ENCODE measurements around the gene SLC25A23. TPM values are rescaled to one million over a fixed set of nuclear protein-coding genes. Genes with fewer than 3 reads are reported as not detected.

The SLC25A23 gene
- polyA plus RNA-seq, 3 donors from 2014 or later: 0.61 to 14.7 (median 4.1) TPM

DNA sequence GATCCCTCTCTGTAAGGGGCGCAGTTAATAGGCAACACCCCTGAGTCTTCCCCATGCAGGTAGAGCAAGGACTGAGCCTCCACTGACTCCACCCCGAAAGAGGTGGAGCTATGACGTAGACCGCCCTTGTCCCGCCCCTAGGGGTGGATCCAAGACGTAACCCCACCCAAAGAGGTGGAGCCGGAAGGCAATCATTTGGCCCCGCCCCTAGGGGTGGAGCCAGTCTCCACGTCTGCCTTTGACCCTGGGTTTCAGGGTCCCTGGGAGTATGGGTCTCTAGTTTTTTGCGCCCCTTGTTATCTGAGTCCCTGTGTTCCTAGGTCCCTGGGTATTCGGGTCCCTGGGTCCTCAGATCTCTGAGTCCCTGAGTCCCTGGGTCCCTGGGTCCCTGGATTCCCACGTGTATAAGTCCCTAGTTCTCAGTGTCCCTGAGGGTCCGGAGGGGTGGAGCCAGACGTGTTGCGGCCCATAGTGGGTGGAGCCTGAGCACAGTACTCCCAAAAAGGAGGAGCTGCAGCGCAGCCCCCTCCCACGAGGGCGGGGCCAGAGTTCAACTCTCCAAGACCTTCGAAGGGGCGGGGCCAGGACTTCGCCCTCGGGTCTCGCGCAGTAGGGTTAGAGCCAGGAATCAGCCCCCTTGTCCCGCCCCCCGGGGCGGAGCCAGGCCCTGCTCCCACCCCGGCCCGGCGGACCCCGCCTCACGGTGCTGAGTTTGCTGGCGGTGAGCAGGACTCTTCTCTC lies 16.7 kb upstream of the SLC25A23 start:
- no peak overlapping the region for H3K4me3 Mint-ChIP-seq
- peak; percentile 66 to 71 (median 67) for DNase-seq
- H3K4me1 Mint-ChIP-seq: peaks cover 16% of the 10 kb centered on the region in 2 donors
- no peaks in the 10 kb centered on the region for H3K9me3 Mint-ChIP-seq
- peaks cover 0 to 15% (median 0%) of the 10 kb centered on the region in 3 donors for H3K36me3 Mint-ChIP-seq
- peaks cover 0 to 4% (median 2%) of the 10 kb centered on the region in 3 donors for H3K27me3 Mint-ChIP-seq (ENCODE audit: low read depth in 3 of 3)
- peak overlapping the region in 3 of 6 donors; percentile 28 to 49 (median 32) for H3K27ac Mint-ChIP-seq

DNA sequence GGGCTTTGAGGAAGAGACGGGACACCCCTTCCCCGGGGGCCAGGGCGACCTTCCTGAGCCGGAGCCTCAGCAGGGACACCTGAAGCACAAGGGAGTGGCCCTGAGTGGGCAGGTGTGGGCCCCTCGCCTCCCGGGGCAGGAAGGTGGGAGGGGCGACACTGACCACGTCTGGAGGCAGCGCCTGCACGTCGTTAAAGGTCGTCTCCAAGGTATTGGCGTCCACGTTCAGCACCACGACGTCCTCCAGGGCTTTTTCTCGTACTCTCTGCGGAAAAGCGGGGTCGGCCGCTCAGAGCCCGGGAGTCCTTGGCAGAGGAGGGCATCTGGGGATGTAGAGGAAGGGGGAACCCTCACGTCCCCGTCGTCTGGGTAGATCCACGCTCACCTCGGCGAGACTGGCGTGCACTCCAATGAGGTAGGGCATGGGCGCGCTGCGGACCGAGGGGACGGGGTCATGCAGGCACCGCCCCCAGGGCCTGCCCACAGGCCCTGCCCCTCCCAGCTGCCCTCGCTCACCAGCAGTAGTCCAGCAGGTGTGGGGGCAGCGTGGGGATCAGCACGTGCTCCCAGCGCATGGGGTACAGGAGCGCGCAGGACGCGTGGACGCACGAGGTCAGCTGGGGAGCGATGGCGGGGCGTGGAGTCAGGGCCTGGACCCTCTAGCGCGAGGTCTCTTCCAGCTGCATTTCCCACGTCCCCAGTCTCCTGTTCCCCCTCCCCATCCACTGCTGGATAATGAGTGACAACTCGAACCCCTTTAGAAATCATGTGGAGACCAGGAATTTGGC lies 15.9 kb upstream of the SLC25A23 start:
- Mint-ChIP-seq H3K4me1 (peaks cover 8 to 9% of the 10 kb centered on the region in 2 donors), H3K36me3 (peaks cover 0 to 15% (median 0%) of the 10 kb centered on the region in 3 donors), H3K9me3 (no peaks in the 10 kb centered on the region), H3K27ac (peak overlapping the region in 2 of 6 donors; percentile 28 to 32), H3K4me3 (no peak overlapping the region), H3K27me3 (ENCODE audit: low read depth in 3 of 3) (peaks cover 0 to 2% (median 0%) of the 10 kb centered on the region in 3 donors)
- no peak for DNase-seq

- Mint-ChIP-seq H3K27me3 (ENCODE audit: low read depth in 3 of 3) (peaks cover 0 to 1% (median 0%) of the 10 kb centered on the region in 3 donors), H3K27ac (peak overlapping the region in 1 of 6 donors; percentile 29), H3K4me3 (no peak overlapping the region), H3K36me3 (peaks cover 0 to 14% (median 4%) of the 10 kb centered on the region in 3 donors), H3K9me3 (no peaks in the 10 kb centered on the region), H3K4me1 (peaks cover 0 to 1% of the 10 kb centered on the region in 2 donors)
- no peak for DNase-seq
Observed at GRCh38 chr19:6473647-6474046, 14.1 kb upstream of the SLC25A23 start.

GRCh38 chr19:6472713-6473112 lies 13.1 kb upstream of the SLC25A23 start:
- Mint-ChIP-seq H3K27ac (no peak overlapping the region), H3K4me1 (peaks cover 0 to 1% of the 10 kb centered on the region in 2 donors), H3K9me3 (no peaks in the 10 kb centered on the region), H3K36me3 (peaks cover 0 to 18% (median 4%) of the 10 kb centered on the region in 3 donors), H3K27me3 (ENCODE audit: low read depth in 3 of 3) (peaks cover 0 to 4% (median 0%) of the 10 kb centered on the region in 3 donors), H3K4me3 (no peak overlapping the region)
- no peak for DNase-seq

GRCh38 chr19:6471076-6471475 lies 11.5 kb upstream of the SLC25A23 start:
- Mint-ChIP-seq H3K27ac (peak overlapping the region in 1 of 6 donors; percentile 34), H3K4me1 (peaks cover 0 to 1% of the 10 kb centered on the region in 2 donors), H3K36me3 (peaks cover 4 to 16% (median 4%) of the 10 kb centered on the region in 3 donors), H3K4me3 (no peak overlapping the region), H3K27me3 (ENCODE audit: low read depth in 3 of 3) (peaks cover 0 to 4% (median 0%) of the 10 kb centered on the region in 3 donors), H3K9me3 (no peaks in the 10 kb centered on the region)
- no peak for DNase-seq

DNA sequence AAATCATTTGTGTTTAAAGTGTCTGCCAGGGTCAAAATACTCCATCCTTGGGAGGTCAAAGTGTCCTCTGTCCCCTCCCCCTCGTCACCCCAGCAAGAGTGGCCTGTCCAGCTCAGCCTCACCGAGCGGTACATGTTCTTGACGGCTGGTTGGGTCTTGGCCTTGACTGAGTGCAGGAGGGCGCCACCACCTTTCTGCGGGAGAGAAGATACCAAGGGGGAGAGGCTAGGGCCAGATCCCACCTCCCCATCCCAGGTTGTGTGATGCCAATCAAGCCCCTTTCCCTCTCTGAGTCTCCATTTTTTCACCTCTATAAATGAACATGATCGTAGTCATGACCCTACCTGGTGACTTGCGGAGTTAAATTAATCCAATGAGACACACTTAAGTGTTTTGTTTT lies 10.6 kb upstream of the SLC25A23 start:
- Mint-ChIP-seq H3K9me3 (no peaks in the 10 kb centered on the region), H3K36me3 (peaks cover 4 to 13% (median 4%) of the 10 kb centered on the region in 3 donors), H3K27me3 (ENCODE audit: low read depth in 3 of 3) (peaks cover 0 to 4% (median 0%) of the 10 kb centered on the region in 3 donors), H3K4me1 (peaks cover 0 to 2% of the 10 kb centered on the region in 2 donors), H3K4me3 (no peak overlapping the region), H3K27ac (peak overlapping the region in 1 of 6 donors; percentile 57)
- DNase-seq: no peak

DNA sequence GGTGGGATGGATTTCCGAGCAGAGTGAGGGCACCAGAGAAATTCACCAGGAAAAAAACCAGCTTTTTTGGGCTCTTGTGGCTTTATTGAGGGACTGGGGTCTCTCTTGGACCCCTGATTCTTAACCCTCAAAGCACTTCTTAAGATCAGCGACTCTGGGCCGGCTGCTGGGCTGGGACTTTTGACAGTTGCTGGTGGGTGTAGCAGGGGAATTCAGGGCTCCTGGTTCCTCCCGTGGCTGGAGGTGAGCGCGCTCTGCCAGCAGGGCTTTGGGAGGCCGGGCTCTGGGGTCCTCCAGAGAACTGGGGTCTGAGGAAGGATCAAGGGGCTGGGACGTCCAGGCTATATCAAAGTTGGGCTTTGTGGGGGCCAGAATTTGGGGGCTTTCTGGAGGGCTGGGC lies 7.8 kb upstream of the SLC25A23 start:
- no peak for DNase-seq
- Mint-ChIP-seq H3K27me3 (ENCODE audit: low read depth in 3 of 3) (peaks cover 0 to 4% (median 1%) of the 10 kb centered on the region in 3 donors), H3K4me1 (peaks cover 0 to 6% of the 10 kb centered on the region in 2 donors), H3K9me3 (no peaks in the 10 kb centered on the region), H3K27ac (peak overlapping the region in 2 of 6 donors; percentile 35 to 39), H3K36me3 (peaks cover 4 to 7% (median 4%) of the 10 kb centered on the region in 3 donors), H3K4me3 (no peak overlapping the region)

DNA sequence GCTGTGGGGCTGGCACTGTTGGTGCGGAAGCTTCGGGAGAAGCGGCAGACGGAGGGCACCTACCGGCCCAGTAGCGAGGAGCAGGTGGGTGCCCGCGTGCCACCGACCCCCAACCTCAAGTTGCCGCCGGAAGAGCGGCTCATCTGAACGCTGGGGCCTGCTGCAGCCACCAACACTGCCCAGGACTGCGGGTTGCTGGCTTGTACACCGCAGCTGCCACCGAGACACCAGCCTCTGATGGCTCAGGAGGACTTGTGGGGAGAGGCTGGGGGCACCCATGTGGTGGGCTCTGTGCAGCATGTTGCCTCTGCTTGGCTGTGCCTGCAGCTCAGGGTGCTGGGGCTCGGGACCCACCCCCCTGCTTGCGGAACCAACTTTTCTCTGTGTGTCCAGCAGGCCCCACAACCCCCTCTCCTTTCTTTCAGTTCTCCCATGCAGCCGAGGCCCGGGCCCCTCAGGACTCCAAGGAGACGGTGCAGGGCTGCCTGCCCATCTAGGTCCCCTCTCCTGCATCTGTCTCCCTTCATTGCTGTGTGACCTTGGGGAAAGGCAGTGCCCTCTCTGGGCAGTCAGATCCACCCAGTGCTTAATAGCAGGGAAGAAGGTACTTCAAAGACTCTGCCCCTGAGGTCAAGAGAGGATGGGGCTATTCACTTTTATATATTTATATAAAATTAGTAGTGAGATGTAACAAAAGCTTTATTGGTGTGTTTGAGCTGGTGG lies 7.1 kb upstream of the SLC25A23 start:
- Mint-ChIP-seq H3K9me3 (no peaks in the 10 kb centered on the region), H3K27ac (peak overlapping the region in 2 of 6 donors; percentile 23 to 35), H3K36me3 (peaks cover 4 to 7% (median 4%) of the 10 kb centered on the region in 3 donors), H3K27me3 (ENCODE audit: low read depth in 3 of 3) (peaks cover 0 to 4% (median 3%) of the 10 kb centered on the region in 3 donors), H3K4me3 (no peak overlapping the region), H3K4me1 (peaks cover 0 to 6% of the 10 kb centered on the region in 2 donors)
- DNase-seq: no peak

DNA sequence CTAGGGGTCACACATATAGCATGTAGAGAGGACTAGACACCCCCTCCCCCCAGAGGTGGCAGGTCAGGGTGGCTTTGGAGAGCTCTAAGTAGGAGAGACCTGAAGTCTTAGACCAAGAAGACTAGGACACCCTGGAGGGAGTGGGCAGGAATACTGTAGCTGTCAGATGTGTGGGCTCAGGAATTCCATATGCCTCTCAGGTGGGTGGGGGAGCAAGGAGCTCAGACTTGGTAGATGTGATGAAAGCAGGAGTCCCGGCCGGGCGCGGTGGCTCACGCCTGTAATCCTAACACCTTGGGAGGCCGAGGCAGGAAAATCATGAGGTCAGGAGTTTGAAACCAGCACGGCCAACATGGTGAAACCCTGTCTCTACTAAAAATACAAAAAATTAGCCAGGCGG lies 6.1 kb upstream of the SLC25A23 start:
- DNase-seq: no peak
- H3K4me3 Mint-ChIP-seq: no peak overlapping the region
- no peak overlapping the region for H3K27ac Mint-ChIP-seq

GRCh38 chr19:6465006-6465405 lies 5.4 kb upstream of the SLC25A23 start:
- DNase-seq: no peak
- Mint-ChIP-seq H3K27ac (no peak overlapping the region), H3K4me1 (peaks cover 8 to 10% of the 10 kb centered on the region in 2 donors), H3K4me3 (no peak overlapping the region), H3K27me3 (ENCODE audit: low read depth in 3 of 3) (peaks cover 5 to 7% (median 7%) of the 10 kb centered on the region in 3 donors), H3K9me3 (no peaks in the 10 kb centered on the region), H3K36me3 (peaks cover 4% of the 10 kb centered on the region in 3 donors)

More for the DNA sequence above, 6.1 kb upstream of the SLC25A23 start:
- Mint-ChIP-seq H3K27me3 (ENCODE audit: low read depth in 3 of 3) (peaks cover 0 to 4% (median 3%) of the 10 kb centered on the region in 3 donors), H3K36me3 (peaks cover 4 to 7% (median 4%) of the 10 kb centered on the region in 3 donors), H3K4me1 (peaks cover 2 to 6% of the 10 kb centered on the region in 2 donors), H3K9me3 (no peaks in the 10 kb centered on the region)

GRCh38 chr19:6464070-6464873 lies 4.7 kb upstream of the SLC25A23 start, which contains the start of gene CRB3:
Gene CRB3 (plus strand): TSS chr19:6464271. CDS start chr19:6464702, 431 bp downstream.
- Mint-ChIP-seq H3K4me1 (peaks cover 11% of the 10 kb centered on the region in 2 donors), H3K4me3 (no peak within 1 kb of the TSS), H3K27ac (no peak within 1 kb of the TSS), H3K27me3 (ENCODE audit: low read depth in 3 of 3) (peaks cover 6 to 8% (median 7%) of the 10 kb centered on the region in 3 donors), H3K9me3 (no peaks in the 10 kb centered on the region), H3K36me3 (peaks cover 0 to 4% (median 4%) of the 10 kb centered on the region in 3 donors)
- DNase-seq: no peak

DNA sequence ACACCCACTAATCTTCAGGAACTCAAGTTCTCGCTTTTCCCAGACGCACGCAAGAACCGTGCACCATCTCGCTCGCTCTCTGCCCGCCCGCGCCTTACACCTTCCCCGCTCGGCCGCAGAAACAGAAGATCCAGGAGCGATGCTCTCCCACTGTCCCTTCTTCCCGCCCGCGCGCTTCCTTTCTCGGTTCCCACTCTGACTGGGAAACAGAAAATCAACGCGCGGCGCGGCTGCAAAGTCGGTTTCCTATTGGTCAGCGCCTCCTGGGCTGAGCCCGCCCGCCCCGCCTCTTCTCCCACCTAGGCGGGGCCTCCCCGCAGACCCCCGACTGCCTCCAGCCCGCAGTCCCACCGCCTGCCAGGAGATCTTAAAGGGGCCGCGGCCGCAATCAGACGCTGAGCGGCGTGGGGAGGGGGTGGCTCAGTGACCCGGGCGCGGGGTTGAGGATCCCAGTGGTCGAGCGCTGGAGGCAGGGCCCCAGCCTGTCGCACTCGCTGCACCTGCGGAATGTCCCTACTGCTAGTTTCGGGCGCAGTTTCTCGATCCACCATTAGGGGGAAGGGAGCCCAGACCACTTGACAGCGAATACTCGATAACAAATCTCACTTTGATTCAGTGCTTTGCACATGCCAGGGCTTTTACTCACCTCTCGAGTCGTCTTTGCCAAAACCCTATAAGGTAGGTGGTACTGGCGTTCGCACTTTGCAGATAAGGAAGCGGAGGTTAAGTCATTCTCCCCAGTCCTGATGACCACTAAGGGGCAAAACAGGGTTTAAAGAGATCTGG lies 700 bp upstream of the SLC25A23 start:
- Mint-ChIP-seq H3K27ac (peak overlapping the region; percentile 80 to 92 (median 85)), H3K4me1 (peaks cover 15 to 22% of the 10 kb centered on the region in 2 donors), H3K27me3 (ENCODE audit: low read depth in 3 of 3) (peaks cover 6 to 10% (median 7%) of the 10 kb centered on the region in 3 donors), H3K4me3 (peak overlapping the region; percentile 94 to 97 (median 96)), H3K36me3 (peaks cover 1 to 5% (median 2%) of the 10 kb centered on the region in 3 donors), H3K9me3 (no peaks in the 10 kb centered on the region)
- DNase-seq: peak; percentile 95 to 96 (median 96)
